Mesenchymal stem cell (in vitro differentiated cells and primary cell): ENCODE results near the gene DRC1.
A peak's percentile ranks its signal among the peaks of the same experiment; 100 is the strongest.

Experiments
- DNase-seq: peaks from one replicate; pipeline ENCODE4 v3.0.0-alpha.2; 2013
- H2AFZ ChIP-seq: one replicate; pipeline ENCODE4 v1.6.1; 2013; ENCODE audit warnings: low read depth, mild to moderate bottlenecking, control low read depth, inconsistent platforms, low read length, moderate library complexity
- H2AK5ac ChIP-seq: 2 replicates; pipeline ENCODE4 v1.6.1; 2013; ENCODE audit warnings: low read length, moderate library complexity, mild to moderate bottlenecking, inconsistent platforms; ENCODE audit not compliant: severe bottlenecking
- H2BK120ac ChIP-seq: one replicate; pipeline ENCODE4 v1.6.1; 2013; ENCODE audit warnings: low read depth, mild to moderate bottlenecking, inconsistent platforms, low read length, moderate library complexity
- H2BK12ac ChIP-seq, 2 experiments: one replicate each; pipeline ENCODE4 v1.6.1; 2013; ENCODE audit warnings: inconsistent platforms in 2 of 2, low read length in 2 of 2, mild to moderate bottlenecking in 2 of 2, moderate library complexity in 2 of 2, control low read depth in 1 of 2
- H2BK15ac ChIP-seq: one replicate; pipeline ENCODE4 v1.6.1; 2013; ENCODE audit warnings: mild to moderate bottlenecking, low read depth, inconsistent platforms; ENCODE audit not compliant: poor library complexity, severe bottlenecking
- H2BK5ac ChIP-seq: 2 replicates; pipeline ENCODE4 v1.6.1; 2013; ENCODE audit warnings: low read depth, mild to moderate bottlenecking, low read length, control low read depth, inconsistent platforms; ENCODE audit not compliant: poor library complexity, severe bottlenecking
- H3K14ac ChIP-seq, 2 experiments: one replicate each; pipeline ENCODE4 v1.6.1; 2013; ENCODE audit warnings: inconsistent platforms in 2 of 2, low read length in 2 of 2, control low read depth in 1 of 2, mild to moderate bottlenecking in 1 of 2, moderate library complexity in 1 of 2
- H3K18ac ChIP-seq, 2 experiments: one replicate each; pipeline ENCODE4 v1.6.1; 2013; ENCODE audit warnings: inconsistent platforms in 2 of 2, low read length in 2 of 2, control low read depth in 1 of 2, low read depth in 1 of 2, mild to moderate bottlenecking in 1 of 2
- H3K23ac ChIP-seq, 2 experiments: one replicate each; pipeline ENCODE4 v1.6.1; 2013; ENCODE audit warnings: inconsistent platforms in 2 of 2, low read length in 2 of 2, mild to moderate bottlenecking in 2 of 2, moderate library complexity in 2 of 2, control low read depth in 1 of 2
- H3K27ac ChIP-seq: 2 replicates; pipeline ENCODE4 v1.5.1; 2013; ENCODE audit warnings: mild to moderate bottlenecking, moderate library complexity, low read length, control low read depth, inconsistent platforms; ENCODE audit not compliant: poor library complexity, severe bottlenecking
- H3K27me3 ChIP-seq, 2 experiments: 2 replicates each; pipeline versions ENCODE4 v1.6.1 to v1.7.0; 2013; ENCODE audit warnings: low read length in 2 of 2, mild to moderate bottlenecking in 2 of 2, moderate library complexity in 2 of 2, control low read depth in 1 of 2, inconsistent platforms in 1 of 2; ENCODE audit not compliant: control insufficient read depth in 1 of 2, insufficient read depth in 1 of 2
- H3K36me3 ChIP-seq, 2 experiments: 2 replicates each; pipeline versions ENCODE4 v1.6.1 to v1.7.0; 2013; ENCODE audit warnings: low read length in 2 of 2, control low read depth in 1 of 2, inconsistent platforms in 1 of 2, low read depth in 1 of 2, mild to moderate bottlenecking in 1 of 2; ENCODE audit not compliant: insufficient read depth in 2 of 2, control insufficient read depth in 1 of 2
- H3K4ac ChIP-seq, 2 experiments: one replicate each; pipeline ENCODE4 v1.6.1; 2013; ENCODE audit warnings: inconsistent platforms in 2 of 2, low read length in 2 of 2, mild to moderate bottlenecking in 2 of 2, moderate library complexity in 2 of 2, control low read depth in 1 of 2, low read depth in 1 of 2
- H3K4me1 ChIP-seq: 2 replicates; pipeline ENCODE4 v1.6.1; 2013; ENCODE audit warnings: low read depth, low read length, control low read depth; ENCODE audit not compliant: control insufficient read depth, insufficient read depth
- H3K4me2 ChIP-seq: 2 replicates; pipeline ENCODE4 v1.6.1; 2013; ENCODE audit warnings: low read length, mild to moderate bottlenecking, inconsistent platforms; ENCODE audit not compliant: poor library complexity, severe bottlenecking
- H3K4me3 ChIP-seq, 2 experiments: 2 replicates each; pipeline versions ENCODE4 v1.5.1 to v1.7.0; 2013; ENCODE audit warnings: low read length in 2 of 2, mild to moderate bottlenecking in 2 of 2, control low read depth in 1 of 2, low read depth in 1 of 2; ENCODE audit not compliant: insufficient read depth in 1 of 2
- H3K79me1 ChIP-seq: replicated peaks from 2 replicates; pipeline ENCODE4 v1.6.1; 2013; ENCODE audit warnings: mild to moderate bottlenecking, control low read depth, low read length, inconsistent platforms; ENCODE audit not compliant: poor library complexity, severe bottlenecking
- H3K9ac ChIP-seq: 2 replicates; pipeline ENCODE4 v1.7.0; 2013; ENCODE audit warnings: mild to moderate bottlenecking, low read length, moderate library complexity
- H3K9me3 ChIP-seq: 2 replicates; pipeline ENCODE4 v1.7.0; 2013; ENCODE audit warnings: mild to moderate bottlenecking, low read length; ENCODE audit not compliant: control insufficient read depth
- H4K8ac ChIP-seq: one replicate; pipeline ENCODE4 v1.6.1; 2013; ENCODE audit warnings: inconsistent platforms, mild to moderate bottlenecking, low read length, moderate library complexity
- H4K91ac ChIP-seq: one replicate; pipeline ENCODE4 v1.6.1; 2013; ENCODE audit warnings: mild to moderate bottlenecking, low read length, inconsistent platforms
- WGBS: methylation state at CpG from one replicate; pipeline ENCODE4 v1.1.7; 2013; ENCODE audit warnings: mixed read lengths; 5-methylcytosine and 5-hydroxymethylcytosine counted together

The DRC1 gene

GRCh38 chr2:26474261-26474785 lies 72.6 kb downstream of the DRC1 start:
- H3K4me2 ChIP-seq, result no peak overlapping the region
- no peak overlapping the region for H2BK120ac ChIP-seq
- no peak overlapping the region for H3K18ac ChIP-seq
- no peaks in the 10 kb centered on the region for H3K36me3 ChIP-seq
- H3K27me3 ChIP-seq, result no peaks in the 10 kb centered on the region
- H3K4me1 ChIP-seq, result no peaks in the 10 kb centered on the region
- no peaks in the 10 kb centered on the region for H3K79me1 ChIP-seq
- H3K27ac ChIP-seq, result no peak overlapping the region
- H4K8ac ChIP-seq, result no peak overlapping the region
- no peak overlapping the region for H4K91ac ChIP-seq
- no peak overlapping the region for H2BK15ac ChIP-seq
- H3K14ac ChIP-seq, result no peak overlapping the region
- no peak overlapping the region for H3K4me3 ChIP-seq
- peaks cover 8% of the 10 kb centered on the region for H3K9me3 ChIP-seq
- H3K23ac ChIP-seq, result no peak overlapping the region
- no peak for DNase-seq
- no peak overlapping the region for H2BK12ac ChIP-seq
- no peak overlapping the region for H3K9ac ChIP-seq
- H2BK5ac ChIP-seq, result no peak overlapping the region
- H2AK5ac ChIP-seq, result no peak overlapping the region
- no peak overlapping the region for H3K4ac ChIP-seq
- WGBS, result 91% methylated on average over 14 of the region's 14 CpGs
- no peak overlapping the region for H2AFZ ChIP-seq

- Histone ChIP-seq H3K4ac (no peak overlapping the region), H3K9me3 (peaks cover 2% of the 10 kb centered on the region), H2BK120ac (no peak overlapping the region), H3K18ac (no peak overlapping the region), H2BK5ac (no peak overlapping the region), H2AFZ (no peak overlapping the region), H4K91ac (no peak overlapping the region), H3K36me3 (no peaks in the 10 kb centered on the region), H3K27ac (no peak overlapping the region), H2AK5ac (no peak overlapping the region), H4K8ac (no peak overlapping the region), H3K14ac (no peak overlapping the region), H3K4me2 (no peak overlapping the region), H3K79me1 (no peaks in the 10 kb centered on the region), H3K9ac (no peak overlapping the region), H3K4me1 (no peaks in the 10 kb centered on the region), H3K4me3 (no peak overlapping the region), H2BK15ac (no peak overlapping the region), H3K23ac (no peak overlapping the region), H2BK12ac (no peak overlapping the region), H3K27me3 (no peaks in the 10 kb centered on the region)
- DNase-seq, result no peak
- 91% methylated on average over 6 of the region's 6 CpGs for WGBS
These were observed 73.3 kb downstream of the DRC1 start for GRCh38 chr2:26475037-26475436.

- H2BK5ac ChIP-seq, result no peak overlapping the region
- H3K4ac ChIP-seq, result no peak overlapping the region
- H2BK15ac ChIP-seq, result no peak overlapping the region
- H3K14ac ChIP-seq, result peak overlapping the region in 1 of 2 experiments; percentile 29
- H3K23ac ChIP-seq, result no peak overlapping the region
- no peaks in the 10 kb centered on the region for H3K36me3 ChIP-seq
- H2BK120ac ChIP-seq, result no peak overlapping the region
- no peaks in the 10 kb centered on the region for H3K4me1 ChIP-seq
- peak overlapping the region in 1 of 2 experiments; percentile 16 for H3K4me3 ChIP-seq
- H4K8ac ChIP-seq, result no peak overlapping the region
- H3K9me3 ChIP-seq, result no peaks in the 10 kb centered on the region
- H3K9ac ChIP-seq, result no peak overlapping the region
- H3K27me3 ChIP-seq, result peaks cover 0 to under 1% of the 10 kb centered on the region in 2 experiments
- no peak overlapping the region for H3K18ac ChIP-seq
- no peaks in the 10 kb centered on the region for H3K79me1 ChIP-seq
- H3K27ac ChIP-seq, result no peak overlapping the region
- H2AK5ac ChIP-seq, result no peak overlapping the region
- 95% methylated on average over 17 of the region's 22 CpGs for WGBS
- H3K4me2 ChIP-seq, result no peak overlapping the region
- no peak overlapping the region for H4K91ac ChIP-seq
- H2AFZ ChIP-seq, result no peak overlapping the region
- H2BK12ac ChIP-seq, result no peak overlapping the region
- DNase-seq, result no peak
These were observed 74.2 kb downstream of the DRC1 start for GRCh38 chr2:26475832-26476501.

- Histone ChIP-seq H2AFZ (no peak overlapping the region), H3K27ac (no peak overlapping the region), H2BK15ac (no peak overlapping the region), H3K27me3 (peaks cover under 1 to 7% of the 10 kb centered on the region in 2 experiments), H3K9me3 (no peaks in the 10 kb centered on the region), H3K23ac (no peak overlapping the region), H3K4me3 (no peak overlapping the region), H3K4me1 (no peaks in the 10 kb centered on the region), H4K91ac (no peak overlapping the region), H2BK12ac (no peak overlapping the region), H2BK120ac (no peak overlapping the region), H3K18ac (no peak overlapping the region), H3K14ac (no peak overlapping the region), H4K8ac (no peak overlapping the region), H3K4me2 (no peak overlapping the region), H2AK5ac (no peak overlapping the region), H3K79me1 (no peaks in the 10 kb centered on the region), H3K36me3 (no peaks in the 10 kb centered on the region), H3K9ac (peak overlapping the region; percentile 69), H3K4ac (no peak overlapping the region), H2BK5ac (no peak overlapping the region)
- DNase-seq, result no peak
- WGBS, result 76% methylated on average over 32 of the region's 33 CpGs
These were observed 75.6 kb downstream of the DRC1 start for GRCh38 chr2:26477126-26477910.
